GM18517 (cell line): Measurements from ENCODE around the gene DMAP1.

Experiments
- ATAC-seq: cut with Tn5 transposase; IDR thresholded peaks from one replicate; pipeline ENCODE4 v1.9.1; 2021; ENCODE audit warnings: mild to moderate bottlenecking, moderate library complexity; ENCODE audit not compliant: unreplicated experiment

DMAP1 gene

DNA sequence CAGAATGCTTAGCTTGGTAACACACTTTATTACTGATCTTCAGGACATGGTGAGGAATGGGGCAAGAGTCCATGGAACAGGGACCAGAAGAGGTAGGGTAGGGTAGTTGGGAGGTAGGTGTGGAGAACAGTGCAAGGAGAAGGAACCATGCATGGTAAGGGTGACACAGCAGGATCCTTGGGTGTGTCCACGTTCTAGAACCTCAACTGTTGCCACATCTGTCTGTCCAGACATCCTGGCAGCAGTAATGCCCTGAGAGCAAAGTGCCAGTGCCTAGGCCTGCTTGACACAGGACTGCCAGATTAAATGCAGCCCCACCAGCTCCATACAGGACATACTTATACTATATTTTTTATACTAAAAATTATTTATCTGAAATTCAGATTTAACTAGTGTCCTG is 13.9 kb downstream of the DMAP1 start:
- no peak for ATAC-seq

DNA sequence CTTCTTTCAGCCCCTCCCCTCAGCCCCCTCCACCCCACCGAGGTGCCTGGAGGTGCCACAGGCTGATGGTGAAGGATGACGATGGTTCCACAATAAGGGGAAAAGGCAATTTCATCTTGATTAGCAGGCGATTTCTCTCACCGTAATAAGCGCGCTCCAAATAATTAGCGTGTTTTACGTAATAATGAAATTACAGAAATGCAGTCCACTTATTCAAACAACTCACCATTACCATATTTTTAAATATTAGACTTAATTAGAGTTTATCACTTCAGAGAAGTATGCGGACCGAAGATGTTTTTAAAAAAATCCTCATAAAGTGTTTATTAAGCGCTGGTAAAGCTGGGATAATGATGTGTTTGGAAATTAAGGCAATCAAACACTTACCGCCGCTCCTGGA is 14.9 kb downstream of the DMAP1 start:
- ATAC-seq, result no peak

- no peak for ATAC-seq
Measured at GRCh38 chr1:44229435-44230167, 16.3 kb downstream of the DMAP1 start.

- ATAC-seq, result no peak
Measured at GRCh38 chr1:44230796-44231195, 17.5 kb downstream of the DMAP1 start.

DNA sequence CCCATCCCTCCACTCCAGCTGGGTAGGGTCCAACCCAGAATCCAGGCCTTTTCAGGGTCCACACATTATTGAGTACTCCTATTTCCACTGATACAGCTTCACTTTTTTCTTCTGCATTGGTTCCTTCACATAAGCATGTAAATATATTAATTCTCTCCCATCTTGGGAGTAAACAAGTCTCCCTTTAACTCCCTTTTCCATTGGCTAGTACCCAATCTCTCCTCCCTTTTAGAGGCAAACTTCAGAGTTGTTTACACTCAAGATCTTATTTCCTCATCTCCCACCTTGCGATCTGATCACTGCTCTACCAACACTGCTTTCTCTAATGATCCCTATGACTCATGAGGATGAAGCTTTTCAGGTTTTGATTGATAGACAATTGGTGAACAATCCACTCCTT is 20.3 kb downstream of the DMAP1 start:
- ATAC-seq, result no peak

GRCh38 chr1:44235808-44236207 is 22.5 kb downstream of the DMAP1 start:
- no peak for ATAC-seq

DNA sequence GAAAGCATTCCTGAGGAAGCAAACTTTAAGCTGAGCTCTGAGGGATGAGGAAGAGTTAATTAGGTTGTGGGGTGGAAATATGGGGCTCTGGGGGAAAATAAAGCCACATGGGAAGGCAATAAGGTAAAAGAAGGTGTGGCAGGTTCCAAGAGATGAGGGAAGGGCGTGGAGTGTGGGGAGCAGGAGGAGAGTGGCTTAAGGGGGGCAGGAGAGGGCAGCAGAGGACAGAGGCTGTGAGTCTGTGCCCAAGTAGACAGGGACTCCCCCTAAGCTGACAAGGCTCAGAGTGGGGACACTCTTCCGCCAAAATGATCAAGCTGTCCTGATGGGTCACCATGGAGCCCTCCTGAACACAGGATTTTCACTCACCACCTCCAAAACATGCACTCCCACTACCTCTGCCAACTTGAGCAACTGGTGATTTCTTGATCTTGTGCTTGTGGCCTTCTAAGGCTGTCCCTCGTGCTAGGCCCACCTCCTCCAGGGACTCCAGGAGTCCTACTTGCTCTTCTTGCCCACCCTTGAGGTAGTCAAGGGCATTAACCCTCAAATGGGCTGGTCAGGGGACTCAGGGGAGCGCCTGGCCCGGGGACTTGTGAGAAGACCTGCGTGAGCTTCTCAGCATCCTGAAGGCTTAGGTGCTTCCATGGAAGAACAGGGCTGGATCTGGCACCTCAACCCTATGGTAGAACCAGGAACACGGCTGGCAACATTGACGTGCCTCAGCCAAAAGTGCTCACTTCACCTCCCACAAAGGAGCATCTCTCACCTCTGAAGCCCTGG is 23.4 kb downstream of the DMAP1 start:
- no peak for ATAC-seq

DNA sequence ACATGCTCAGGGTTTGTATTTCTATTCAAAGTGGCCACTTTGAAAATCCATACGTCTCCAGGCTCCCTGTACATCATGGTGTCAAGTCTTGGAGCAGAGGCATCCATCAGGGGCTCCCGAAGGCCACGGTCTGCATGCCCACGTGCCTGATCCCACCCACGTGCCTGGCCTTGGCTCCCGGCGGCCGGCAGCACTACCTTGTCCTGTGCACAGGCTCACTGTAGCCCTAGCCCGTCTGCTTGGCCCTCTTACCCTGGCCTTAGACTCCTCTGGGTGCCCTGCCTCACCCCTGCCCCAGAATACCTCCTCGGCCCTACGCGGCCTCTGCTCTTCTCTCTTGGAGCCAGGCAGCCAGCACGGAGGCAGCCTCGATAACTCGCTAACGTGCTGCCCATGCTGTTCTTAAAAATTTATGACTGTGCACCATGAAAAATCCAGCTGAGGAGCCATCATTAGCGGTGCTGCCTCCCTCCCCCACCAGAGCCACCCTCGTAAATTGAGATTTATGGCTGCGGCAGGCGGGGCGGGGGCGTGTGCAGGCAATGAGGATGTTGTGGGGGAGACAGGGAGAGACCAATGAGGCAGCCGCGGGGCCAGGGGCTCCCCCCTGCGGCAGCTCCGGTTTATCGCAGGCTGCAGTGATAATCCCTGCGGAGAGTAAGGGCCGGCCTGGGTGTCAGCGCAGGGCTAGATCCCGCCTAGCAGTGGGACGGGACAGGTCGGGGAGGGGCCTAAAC is 24.6 kb downstream of the DMAP1 start:
- ATAC-seq, result no peak

DNA sequence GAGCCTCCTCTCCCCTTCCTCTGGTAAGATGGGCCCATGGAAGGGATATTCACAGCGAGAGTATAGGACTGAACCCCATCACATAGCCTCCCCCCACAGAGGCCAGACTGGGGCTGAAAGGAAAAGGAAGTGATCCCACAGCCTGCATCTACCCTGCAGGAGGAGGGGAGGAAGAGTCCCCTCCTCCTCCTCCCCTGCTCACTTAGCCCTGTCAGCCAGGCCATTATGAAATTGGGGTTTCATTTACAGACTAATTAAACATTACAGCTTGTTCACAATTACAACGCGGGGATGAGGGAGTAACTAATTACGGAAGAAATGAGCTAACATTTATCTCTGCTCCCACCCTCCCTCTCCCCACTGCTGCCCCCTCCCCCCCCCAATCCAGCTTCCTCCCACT is 25.4 kb downstream of the DMAP1 start:
- ATAC-seq, result no peak

GRCh38 chr1:44239331-44239960 is 26.2 kb downstream of the DMAP1 start:
- ATAC-seq, result no peak

- no peak for ATAC-seq
Measured at GRCh38 chr1:44239961-44240371, 26.7 kb downstream of the DMAP1 start.

GRCh38 chr1:44240802-44241671 is 27.8 kb downstream of the DMAP1 start:
- no peak for ATAC-seq

- no peak for ATAC-seq
Measured at GRCh38 chr1:44242746-44243145, 29.5 kb downstream of the DMAP1 start.

- no peak for ATAC-seq
Measured at GRCh38 chr1:44243782-44244495, 30.7 kb downstream of the DMAP1 start.

GRCh38 chr1:44244986-44245385 is 31.7 kb downstream of the DMAP1 start:
- no peak for ATAC-seq

- ATAC-seq, result no peak
Measured at GRCh38 chr1:44246806-44247205, 33.5 kb downstream of the DMAP1 start.

GRCh38 chr1:44249543-44249942 is 36.3 kb downstream of the DMAP1 start:
- no peak for ATAC-seq

DNA sequence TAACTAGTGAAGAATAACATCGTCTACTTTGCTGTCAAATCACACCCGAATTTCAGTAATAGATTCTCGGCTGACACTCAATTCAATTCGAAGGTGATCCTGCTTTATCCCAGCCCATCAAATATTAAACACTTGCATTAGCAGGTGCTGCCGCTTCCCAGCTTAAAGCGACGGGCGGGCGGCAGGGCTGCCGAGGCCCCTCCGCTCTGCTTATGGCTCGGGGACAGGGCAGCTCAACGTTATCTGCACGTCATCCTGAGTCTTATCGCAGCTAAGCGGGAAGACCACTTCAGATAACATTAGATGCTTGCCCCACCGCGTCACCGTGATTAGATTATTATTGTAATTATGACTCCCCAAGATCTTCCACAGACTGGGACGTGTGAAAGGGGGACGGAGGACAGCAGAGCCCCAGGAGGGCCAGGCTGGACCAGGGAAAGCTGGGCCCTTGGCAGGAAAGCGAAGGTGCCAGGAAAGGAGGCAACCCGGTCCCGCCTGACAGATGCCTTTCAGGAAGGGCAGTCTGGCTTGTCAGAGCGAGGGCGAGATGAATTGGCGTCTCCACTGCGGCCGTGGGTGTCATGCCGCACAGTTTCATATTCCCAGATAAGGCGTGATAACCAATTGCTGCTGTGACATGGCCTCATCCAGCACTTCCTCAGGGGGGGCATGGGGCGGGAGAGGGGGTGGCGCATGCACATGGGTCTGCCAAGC is 37.0 kb downstream of the DMAP1 start:
- no peak for ATAC-seq

DNA sequence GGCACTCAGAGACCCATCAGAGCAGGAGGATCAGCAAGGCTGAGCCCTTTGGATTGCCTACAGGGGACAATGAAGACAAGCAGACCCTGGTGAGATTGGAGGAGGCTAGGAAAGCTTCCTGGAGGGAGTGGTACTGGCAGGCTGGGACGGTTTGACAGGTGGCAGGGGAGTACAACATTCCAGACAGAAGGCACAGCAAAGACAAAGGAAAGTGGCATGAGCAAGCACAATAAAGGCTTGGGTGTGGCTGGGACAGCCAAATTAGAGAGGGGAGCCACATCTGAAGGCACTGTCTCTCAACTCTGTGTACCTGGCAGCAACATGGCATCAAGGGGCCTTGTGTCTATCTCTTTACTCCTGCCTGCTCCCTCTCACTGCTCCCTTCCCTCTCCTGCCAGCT is 38.2 kb downstream of the DMAP1 start:
- ATAC-seq, result no peak
